Amygdala (tissue), 56 donors: ENCODE data around the gene DOCK8.

Experiments
- DNase-seq, 56 donors: peaks; one replicate each; lab custom pipeline; 2025; lab: John Stamatoyannopoulos, UW

DOCK8 gene

DNA sequence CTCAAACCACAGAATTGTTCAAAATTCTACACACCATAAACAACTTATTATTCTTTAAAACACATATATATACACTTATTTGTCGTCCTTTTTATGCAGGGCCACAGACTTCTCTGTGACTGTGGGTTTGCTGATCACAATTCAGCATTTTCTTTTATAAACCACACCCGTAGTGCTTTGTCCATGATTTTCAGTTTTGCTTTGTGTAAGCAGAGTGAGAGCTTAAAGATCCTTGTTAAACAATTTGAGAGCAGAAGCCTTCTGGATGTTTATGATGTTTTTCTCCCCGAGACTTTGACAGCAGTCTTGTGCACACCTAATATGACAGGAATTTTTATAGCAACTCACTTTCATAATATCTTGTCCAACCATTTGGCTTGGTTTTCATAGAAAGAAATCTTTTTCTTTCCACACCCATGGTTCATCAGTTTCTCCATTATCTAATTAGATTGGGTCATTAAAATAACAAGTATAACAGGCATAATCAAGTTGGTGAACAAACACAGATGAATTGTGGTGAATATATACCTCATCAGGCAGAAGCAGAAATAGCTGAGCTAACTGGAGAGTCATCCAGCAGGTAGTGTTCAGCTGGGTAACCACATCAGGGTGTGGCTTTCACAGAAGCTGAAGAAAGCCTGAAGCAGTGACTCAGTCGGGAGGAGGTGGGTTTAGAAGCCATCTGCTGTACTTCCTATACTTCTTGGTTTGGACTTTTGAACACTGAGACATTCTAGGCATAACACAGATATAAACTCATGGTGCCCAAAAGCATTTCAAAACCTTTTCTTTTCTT lies 232.8 kb downstream of the DOCK8 start:
- peak in 1 of 56 donors; percentile 8 for DNase-seq

DNA sequence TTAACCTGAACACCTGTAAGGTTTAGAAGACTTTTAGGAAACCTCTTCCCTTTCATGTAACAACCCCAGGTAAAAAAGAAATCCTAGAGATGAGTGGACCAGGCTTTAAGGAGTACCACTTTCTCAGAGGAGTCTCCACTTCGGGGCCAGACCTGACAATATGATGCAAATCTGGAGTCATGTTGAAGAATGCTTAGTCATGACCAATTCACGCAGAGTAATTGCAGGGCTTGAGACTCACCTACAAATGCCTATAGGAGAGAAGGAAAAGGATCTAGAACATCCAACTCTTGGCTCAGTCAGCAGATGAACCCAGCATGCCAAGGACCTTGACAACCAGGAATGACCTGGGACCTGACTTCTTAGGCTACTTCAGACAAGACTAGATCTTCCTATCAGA lies 235.4 kb downstream of the DOCK8 start:
- no peak for DNase-seq

DNA sequence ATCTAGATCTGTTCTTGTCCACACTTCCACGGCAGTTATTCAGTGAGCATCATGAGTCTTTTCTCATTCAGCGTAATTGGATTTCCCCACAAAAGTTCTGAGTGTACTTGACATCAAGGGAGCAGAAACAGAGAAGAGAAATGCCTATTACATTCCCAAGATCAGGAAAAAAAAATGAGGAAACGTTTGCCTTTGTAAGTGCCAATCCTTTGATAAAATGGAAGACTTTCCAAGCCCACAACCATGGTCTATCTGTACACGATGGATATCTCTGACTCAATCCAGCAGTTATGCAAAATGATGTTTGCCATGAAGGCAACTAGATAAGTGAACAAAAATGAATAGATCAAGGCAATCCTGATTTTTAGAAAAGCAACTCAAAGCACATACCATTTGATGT lies 235.9 kb downstream of the DOCK8 start:
- DNase-seq: no peak

DNA sequence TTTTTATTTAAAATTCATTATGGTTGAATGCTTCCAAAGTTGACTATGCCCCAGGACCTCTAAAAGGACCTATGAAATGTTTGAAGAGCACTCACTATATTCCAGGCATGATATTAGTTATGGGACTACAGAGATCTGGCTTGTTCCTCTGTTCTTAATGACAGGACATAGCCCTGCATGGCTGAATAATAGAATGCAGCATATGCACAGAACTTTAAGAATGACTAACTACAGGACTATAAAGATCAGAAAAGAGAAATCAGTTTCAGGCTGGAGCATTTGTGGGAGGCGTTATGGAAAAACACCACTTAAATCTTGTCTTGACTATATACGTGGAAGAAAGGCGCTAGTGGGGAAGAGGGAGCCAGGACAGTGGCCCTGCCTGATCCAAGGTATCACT lies 239.2 kb downstream of the DOCK8 start:
- no peak for DNase-seq

DNA sequence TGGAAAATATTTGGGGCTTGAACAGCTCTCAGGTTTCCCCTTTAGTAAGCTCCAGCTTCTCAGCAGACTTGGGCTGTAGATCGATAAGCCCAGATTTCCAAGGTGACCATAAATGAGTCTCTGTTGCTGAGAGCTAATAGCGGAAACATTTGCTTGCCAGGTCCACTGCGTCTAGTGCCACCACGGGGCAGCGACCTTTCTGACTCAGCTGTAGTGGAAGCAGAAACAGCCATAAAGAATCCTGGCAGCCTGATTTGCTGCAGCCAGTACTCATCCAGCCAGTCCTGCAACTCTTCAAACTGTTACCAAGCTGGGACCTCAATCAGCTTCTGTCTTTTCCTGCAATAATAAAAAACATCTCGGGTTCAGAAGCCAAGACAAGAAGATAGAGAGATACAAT lies 241.7 kb downstream of the DOCK8 start:
- no peak for DNase-seq

DNA sequence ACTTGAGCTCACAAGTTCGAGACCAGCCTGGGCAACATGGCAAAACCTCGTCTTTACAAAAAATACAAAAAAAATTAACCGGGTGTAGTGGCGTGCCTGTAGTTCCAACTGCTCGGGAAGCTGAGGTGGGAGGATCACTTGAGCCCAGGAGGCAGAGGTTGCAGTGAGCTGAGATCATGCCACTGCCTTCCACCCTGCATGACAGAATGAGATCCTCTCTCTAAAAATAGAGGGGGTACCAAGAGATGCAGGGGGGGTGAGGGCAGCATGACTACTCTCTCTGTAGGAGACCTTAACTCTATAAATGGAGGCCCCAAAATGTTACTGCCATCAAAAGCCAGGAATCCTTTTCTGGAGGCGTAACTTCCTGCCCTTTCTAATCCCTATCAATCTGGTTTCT lies 243.9 kb downstream of the DOCK8 start:
- DNase-seq: no peak

DNA sequence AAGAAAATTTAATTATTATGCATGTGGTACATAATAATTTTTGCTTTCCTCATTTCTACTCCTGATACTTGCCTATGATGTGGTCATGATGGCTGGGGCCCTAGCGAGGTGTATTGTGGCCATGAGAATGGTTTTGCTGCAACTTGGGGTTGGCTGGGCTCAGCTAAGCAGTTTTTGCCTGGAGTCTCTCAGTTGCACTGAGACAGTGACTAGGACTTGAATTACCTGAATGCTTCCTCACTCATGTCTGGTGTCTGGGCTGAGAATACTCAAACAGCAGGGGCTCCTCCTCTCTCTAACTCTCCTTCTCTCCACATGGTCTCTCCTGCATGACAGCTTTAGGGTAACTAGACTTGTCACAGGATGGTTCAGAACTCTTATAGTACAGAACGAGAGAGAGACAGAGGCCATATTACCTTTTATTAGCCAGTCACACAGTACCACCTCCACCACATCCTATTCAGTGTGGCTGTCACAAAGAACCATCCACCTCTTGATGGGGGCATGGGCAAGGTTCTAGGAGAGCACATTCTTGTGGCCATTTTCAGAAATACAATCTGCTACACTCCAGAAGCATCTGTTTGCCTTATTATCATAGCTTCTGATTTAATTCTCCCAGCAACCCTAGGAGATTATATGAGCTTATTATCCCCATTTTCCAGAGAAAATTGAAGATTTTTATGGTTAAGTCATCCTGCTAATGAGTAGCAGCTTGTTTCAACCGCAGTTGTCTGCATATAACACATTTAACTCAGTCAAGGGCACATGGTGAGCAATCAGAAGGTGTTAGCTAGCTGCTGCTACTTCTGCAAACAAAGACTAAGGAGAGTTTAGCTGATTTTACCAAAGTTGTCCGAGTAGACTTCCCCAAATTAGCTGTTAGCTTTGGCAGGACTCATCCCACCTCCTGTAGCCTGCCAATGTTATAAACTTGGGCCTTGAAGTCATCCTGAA lies 245.1 kb downstream of the DOCK8 start:
- DNase-seq: no peak

DNA sequence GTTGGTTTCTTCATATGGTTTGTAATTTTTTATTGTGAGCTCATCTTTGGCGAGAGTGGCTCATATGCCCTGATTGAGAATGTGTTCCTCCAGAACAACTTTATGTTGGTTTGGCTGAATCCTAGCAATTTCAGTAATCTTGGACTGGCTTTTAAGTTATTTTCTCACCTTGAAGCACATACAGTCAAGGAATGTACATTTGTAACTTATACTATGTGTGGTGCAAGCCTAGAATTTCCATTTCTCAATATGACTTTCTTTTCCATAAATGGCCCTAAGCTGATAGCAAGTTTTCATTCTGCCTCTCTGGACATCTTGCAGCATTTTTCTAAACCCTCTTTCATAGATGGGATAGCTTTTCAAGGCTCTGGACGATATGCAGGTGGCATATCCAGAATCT lies 247.5 kb downstream of the DOCK8 start:
- DNase-seq: no peak

DNA sequence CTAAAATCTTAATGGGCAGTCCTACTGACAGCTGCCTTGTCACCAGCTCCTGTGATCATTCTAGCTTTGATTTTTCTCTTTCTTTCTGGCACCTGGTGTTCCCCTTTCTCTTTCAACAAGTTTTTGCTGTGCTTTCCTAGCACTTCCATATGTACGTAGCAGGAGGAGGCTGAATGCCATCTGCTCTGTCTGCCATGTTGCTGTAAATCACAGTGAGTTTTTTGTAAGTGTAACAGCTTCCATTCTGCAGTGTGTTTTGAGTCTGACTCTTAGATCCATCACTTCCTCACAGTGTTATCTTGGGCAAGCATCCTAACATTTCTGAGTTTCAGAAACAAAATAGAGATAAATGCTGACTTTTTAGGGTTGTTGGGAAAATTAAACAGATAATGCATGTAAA lies 247.9 kb downstream of the DOCK8 start:
- peak in 9 of 56 donors; percentile 1 to 27 (median 8) for DNase-seq

DNA sequence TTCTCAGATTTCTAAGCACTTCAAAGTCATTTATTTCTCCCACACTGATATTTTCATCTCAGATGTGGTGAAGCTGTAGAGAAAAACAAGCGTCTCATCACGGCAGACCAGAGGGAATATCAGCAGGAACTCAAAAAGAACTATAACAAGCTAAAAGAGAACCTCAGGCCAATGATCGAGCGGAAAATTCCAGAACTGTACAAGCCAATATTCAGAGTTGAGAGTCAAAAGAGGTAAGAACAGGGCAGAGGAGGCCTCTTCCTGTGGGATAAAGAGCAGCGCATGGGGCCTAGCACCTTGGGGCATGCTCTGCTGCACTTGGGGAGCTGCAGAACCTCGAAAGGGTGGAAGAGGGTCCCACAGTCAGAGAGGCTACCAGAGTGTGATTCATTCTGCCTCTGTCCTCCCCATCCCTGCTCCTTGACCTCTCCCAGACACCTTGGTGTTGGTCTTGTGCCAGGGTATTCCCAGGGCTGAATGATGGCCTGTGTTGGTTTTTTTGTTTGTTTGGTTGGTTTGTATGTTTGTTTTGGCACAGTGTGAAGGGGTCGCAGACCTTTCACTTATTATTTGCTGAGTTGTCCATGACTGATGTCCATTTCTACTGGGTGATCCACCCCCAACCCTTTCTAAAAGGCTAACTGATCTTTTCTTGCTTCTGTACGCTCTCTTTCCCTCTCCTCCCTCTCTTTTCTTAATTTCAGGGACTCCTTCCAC lies 248.9 kb downstream of the DOCK8 start:
- DNase-seq: no peak

DNA sequence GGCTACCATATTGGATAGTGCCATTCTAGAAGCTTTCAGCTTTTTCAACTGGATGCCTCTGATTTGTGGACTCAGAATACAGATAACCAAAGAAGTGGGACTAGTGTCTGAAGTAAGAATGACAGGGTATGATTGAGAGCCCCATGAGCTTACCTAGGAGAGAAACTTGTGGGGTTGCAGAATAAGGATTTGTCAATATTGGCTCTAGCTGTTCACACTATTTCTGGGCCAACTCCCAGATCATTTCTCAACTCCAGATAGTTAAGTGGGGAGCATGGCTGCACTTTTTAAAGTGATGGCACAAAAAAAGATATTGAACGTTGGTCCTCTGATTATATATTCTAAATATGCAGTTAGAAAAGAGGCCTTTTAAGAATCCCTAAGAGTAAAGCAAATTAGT lies 252.1 kb downstream of the DOCK8 start:
- no peak for DNase-seq

DNA sequence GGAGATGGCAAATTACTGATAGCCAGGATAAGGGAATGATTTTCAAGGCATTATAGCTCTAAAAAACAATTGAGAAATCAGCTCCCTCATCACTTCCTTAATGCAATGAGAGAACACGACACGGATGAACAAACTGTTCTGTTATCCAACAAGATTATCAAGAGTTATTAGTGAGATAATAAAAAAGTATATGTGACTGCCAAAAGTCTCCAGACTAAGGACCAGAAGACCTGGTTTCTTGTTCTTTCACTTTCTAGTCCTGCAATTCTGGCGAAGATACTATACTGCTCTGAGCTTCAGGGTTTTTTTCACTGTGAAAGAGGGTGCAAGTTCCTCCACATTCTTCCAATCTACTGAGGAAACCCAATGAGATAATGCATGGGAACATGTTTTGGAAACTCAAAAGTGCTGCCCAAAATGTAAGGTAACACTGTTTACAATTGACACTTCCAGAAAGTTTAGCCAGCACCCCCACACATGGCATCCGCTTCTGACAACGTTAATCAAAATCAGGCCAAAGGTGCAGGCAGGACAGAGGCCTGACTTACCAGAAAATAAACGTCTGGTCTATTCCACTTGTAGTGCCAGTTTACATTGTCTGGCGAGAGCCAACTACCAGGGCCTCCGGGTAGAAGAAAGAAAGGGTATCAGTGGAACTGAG lies 254.2 kb downstream of the DOCK8 start:
- peak in 1 of 56 donors; percentile 3 for DNase-seq

DNA sequence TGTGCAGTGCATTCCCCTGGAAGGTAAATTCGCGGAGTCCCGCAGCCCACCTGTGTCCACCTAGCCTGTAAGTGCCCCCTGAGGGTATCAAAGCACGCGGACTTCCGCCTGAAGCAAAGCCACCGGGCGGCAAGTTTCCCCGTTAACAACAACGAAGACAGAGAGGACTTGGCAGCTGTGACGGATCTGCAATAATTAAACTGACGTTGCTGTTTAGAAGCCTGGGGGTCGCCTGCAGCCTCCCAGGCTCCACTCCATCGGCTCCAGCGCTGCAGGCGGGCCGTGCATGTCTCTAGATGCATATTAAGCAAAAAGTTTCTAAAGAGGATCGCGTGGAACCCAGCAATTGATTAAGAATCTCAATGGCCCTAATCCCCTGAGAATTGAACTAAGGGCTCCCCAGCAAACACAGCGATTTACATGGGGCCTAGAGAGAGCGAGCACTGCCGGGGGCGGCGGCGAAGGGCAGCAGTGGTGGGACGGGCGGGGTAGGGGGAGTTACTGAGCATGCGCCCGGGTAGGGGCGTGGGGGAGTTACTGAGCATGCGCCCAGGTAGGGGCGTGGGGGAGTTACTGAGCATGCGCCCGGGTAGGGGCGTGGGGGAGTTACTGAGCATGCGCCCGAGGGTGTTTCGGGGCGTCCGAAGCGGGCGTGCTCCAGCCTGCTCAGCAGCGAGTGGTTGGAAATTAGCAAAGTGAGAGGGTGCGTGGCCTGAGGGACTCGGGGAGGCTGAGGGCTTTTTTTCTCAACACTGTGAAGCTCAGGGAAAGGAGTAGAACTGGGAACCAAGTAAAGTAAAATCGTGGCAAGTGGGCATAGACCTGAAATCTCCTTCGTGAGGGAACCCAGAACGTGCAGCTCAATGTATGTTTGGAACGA lies 255.2 kb downstream of the DOCK8 start:
- peak in 55 of 56 donors; percentile 22 to 93 (median 77) for DNase-seq

DNA sequence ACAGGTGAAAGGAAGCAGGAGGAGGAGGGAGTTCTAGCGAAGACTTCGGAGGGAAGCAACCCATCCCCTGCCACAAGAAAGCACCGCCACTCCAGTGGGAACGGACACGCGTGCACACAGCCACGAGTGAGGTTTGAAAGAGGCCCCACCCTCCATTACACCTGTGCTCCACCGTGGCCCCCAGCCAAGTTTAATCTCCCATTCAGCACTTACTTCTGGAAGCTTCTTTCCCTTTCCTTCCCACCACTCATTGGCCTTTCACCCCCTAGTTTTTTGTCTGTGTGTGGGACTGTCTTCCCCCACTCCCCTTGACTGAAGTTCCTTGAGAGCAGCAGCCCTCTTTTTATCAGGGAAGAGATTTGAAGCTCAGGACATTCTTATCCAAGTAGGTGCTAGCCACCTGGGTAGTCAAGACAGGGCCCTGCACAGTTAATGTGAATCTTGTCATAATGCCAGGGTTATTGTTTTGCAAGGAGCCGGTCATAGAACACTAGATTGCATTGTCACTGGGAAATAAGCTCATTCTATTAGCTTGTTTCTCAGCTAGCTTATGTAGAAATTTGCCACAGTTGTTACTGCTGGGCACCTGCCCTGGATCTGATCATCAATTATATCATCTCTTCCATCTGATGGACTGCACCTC lies 256.0 kb downstream of the DOCK8 start:
- peak in 12 of 56 donors; percentile 6 to 52 (median 40) for DNase-seq

DNA sequence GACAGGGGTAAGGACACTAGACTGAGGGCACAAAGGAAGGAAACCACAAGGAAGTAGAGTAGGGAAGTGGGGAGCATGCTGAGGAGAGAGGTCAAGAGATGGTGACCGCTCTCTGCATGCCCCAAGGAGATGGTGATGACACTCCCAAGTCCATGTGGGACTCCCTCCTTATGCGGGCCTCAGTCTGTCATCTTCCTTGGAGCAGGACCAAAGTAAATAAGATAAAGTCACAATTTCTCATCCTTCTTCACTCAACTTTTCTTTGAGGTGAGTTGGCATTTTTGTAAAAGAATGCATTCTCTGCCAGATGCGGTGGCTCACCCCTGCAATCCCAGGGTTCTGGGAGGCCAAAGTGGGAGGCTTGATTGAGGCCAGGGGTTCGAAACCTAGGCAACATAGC lies 256.7 kb downstream of the DOCK8 start:
- no peak for DNase-seq

DNA sequence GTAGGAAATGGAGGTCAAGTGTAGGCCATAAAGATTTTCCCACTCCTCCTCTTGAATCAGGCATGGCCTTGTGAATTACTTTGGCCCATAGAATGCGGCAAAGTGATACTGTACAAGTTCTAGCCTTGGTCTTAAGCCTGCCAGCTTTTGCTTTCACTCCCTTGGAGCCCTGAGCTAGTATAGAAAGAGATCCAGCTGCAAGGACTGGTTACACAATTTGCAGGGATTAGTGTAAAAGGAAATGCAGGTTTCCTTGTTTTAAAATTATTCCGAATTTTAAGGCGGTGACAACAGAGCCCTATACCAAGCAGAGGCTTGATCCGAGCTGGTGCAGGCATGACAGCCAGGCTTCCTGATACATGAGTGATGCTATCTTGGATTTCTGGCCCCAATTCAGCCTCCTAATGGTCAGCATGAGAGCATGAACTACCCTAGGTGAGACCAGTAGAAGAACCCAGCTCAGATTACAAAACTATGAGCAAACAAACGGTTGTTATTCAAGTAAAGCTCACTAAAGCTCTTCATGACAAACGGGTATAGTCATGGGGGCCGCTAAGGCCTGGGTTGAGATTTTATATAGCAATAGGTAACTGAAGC lies 257.9 kb downstream of the DOCK8 start:
- no peak for DNase-seq

DNA sequence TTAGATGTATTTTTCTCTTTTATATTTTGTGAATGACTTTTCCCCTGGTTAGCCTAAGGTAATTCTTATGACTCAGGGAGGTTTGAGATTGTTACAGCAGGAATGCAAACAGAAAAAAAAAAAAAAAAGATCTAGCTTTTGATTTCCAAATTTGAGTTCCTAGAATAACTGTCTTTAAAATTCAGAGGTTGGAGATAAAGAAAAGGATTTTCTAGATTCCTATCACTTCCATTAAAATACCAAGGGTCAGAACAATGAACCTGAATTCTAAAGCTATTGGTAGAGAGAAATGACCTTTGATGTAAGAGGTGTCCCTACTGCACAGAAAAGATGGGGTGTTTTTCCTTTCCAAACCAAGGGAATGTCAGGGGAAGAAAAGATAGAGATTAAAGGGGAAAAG lies 262.5 kb downstream of the DOCK8 start:
- DNase-seq: no peak

DNA sequence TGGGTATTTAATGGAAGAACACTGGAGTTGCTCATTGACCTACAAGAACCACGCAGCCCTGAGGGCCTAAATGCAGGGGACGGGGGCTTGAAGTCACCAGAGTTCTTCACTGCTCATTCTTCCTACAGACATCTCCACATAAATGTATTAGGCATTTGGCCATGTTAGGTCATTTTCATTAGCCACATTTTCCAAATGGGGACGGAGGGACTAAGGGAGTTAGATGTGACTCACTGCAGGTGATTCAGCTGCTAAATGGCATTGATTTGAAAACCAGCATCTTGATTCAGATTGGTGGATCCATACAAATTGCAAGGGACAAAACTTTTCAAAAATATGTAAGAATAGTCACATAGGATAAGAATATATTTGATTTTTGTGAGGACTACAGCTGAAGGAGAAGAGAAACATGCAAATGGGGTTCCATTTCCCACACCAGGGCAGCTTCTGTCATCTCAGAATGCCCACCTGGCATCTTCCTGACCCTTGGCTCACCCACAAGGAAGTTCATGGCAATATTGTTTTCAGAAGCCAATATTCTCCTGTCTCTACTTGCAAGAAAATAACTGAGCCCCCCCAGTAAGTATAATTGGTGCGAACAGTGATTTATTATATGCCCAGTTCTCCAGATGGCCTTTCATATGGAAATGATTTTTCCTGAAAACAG lies 264.8 kb downstream of the DOCK8 start:
- DNase-seq: no peak
